Measurements from ENCODE around the gene APOBEC3G.
"Not testable (repeated sequence)": the region's sequence is repeated elsewhere in the genome, so short reads cannot be mapped to it uniquely, and the experiment has no call there.

APOBEC3G gene

GRCh38 chr22:39077026-39077840 lies at the start of gene APOBEC3G:
APOBEC3G (plus strand) TSS chr22:39077275; CDS start chr22:39077362, 87 bp downstream.
- H3K9ac ChIP-seq (ENCODE audit: low read depth in 1 of 2, low read length in 2 of 2) = peak within 1 kb of the TSS; percentile 43 to 47
- not testable (repeated sequence) for H3K9me3 ChIP-seq (ENCODE audit: control insufficient read depth in 1 of 2, low read length in 2 of 2); H3K27me3 ChIP-seq (ENCODE audit: control insufficient read depth in 1 of 2, insufficient read depth in 2 of 2, low read length in 2 of 2); H3K36me3 ChIP-seq (ENCODE audit: control insufficient read depth in 1 of 2, insufficient read depth in 2 of 2, low read length in 2 of 2); H3K4me1 ChIP-seq (ENCODE audit: control insufficient read depth in 1 of 2, insufficient read depth in 2 of 2, low read length in 2 of 2)
- peak within 1 kb of the TSS; percentile 65 to 68 for H3K4me3 ChIP-seq (ENCODE audit: low read depth in 1 of 2, low read length in 2 of 2)
- peak within 1 kb of the TSS; percentile 44 for H3K27ac ChIP-seq (ENCODE audit: low read depth, low read length)

- Histone ChIP-seq H3K27me3 (ENCODE audit: control insufficient read depth in 1 of 2, insufficient read depth in 2 of 2, low read length in 2 of 2) (no peaks in the 10 kb centered on the region), H3K27ac (ENCODE audit: low read depth, low read length) (no peak overlapping the region), H3K9ac (ENCODE audit: low read depth in 1 of 2, low read length in 2 of 2) (no peak overlapping the region), H3K4me1 (ENCODE audit: control insufficient read depth in 1 of 2, insufficient read depth in 2 of 2, low read length in 2 of 2) (peaks cover 0 to 11% of the 10 kb centered on the region in 2 donors), H3K9me3 (ENCODE audit: control insufficient read depth in 1 of 2, low read length in 2 of 2) (no peaks in the 10 kb centered on the region), H3K36me3 (ENCODE audit: control insufficient read depth in 1 of 2, insufficient read depth in 2 of 2, low read length in 2 of 2) (peaks cover 0 to 10% of the 10 kb centered on the region in 2 donors), H3K4me3 (ENCODE audit: low read depth in 1 of 2, low read length in 2 of 2) (no peak overlapping the region)
Measured at GRCh38 chr22:39027717-39028116, 49.4 kb upstream of the APOBEC3G start.

- Histone ChIP-seq H3K9ac (ENCODE audit: low read depth in 1 of 2, low read length in 2 of 2) (no peak overlapping the region), H3K36me3 (ENCODE audit: control insufficient read depth in 1 of 2, insufficient read depth in 2 of 2, low read length in 2 of 2) (peaks cover 0 to 10% of the 10 kb centered on the region in 2 donors), H3K27me3 (ENCODE audit: control insufficient read depth in 1 of 2, insufficient read depth in 2 of 2, low read length in 2 of 2) (no peaks in the 10 kb centered on the region), H3K9me3 (ENCODE audit: control insufficient read depth in 1 of 2, low read length in 2 of 2) (no peaks in the 10 kb centered on the region), H3K4me1 (ENCODE audit: control insufficient read depth in 1 of 2, insufficient read depth in 2 of 2, low read length in 2 of 2) (peaks cover 0 to 11% of the 10 kb centered on the region in 2 donors), H3K4me3 (ENCODE audit: low read depth in 1 of 2, low read length in 2 of 2) (no peak overlapping the region), H3K27ac (ENCODE audit: low read depth, low read length) (no peak overlapping the region)
Measured at GRCh38 chr22:39028281-39028680, 48.8 kb upstream of the APOBEC3G start.

- Histone ChIP-seq H3K36me3 (ENCODE audit: control insufficient read depth in 1 of 2, insufficient read depth in 2 of 2, low read length in 2 of 2) (peaks cover 0 to under 1% of the 10 kb centered on the region in 2 donors), H3K27me3 (ENCODE audit: control insufficient read depth in 1 of 2, insufficient read depth in 2 of 2, low read length in 2 of 2) (no peaks in the 10 kb centered on the region), H3K4me3 (ENCODE audit: low read depth in 1 of 2, low read length in 2 of 2) (no peak overlapping the region), H3K9ac (ENCODE audit: low read depth in 1 of 2, low read length in 2 of 2) (no peak overlapping the region), H3K27ac (ENCODE audit: low read depth, low read length) (no peak overlapping the region), H3K4me1 (ENCODE audit: control insufficient read depth in 1 of 2, insufficient read depth in 2 of 2, low read length in 2 of 2) (peaks cover 0 to 9% of the 10 kb centered on the region in 2 donors), H3K9me3 (ENCODE audit: control insufficient read depth in 1 of 2, low read length in 2 of 2) (no peaks in the 10 kb centered on the region)
Measured at GRCh38 chr22:39029227-39029626, 47.8 kb upstream of the APOBEC3G start.

DNA sequence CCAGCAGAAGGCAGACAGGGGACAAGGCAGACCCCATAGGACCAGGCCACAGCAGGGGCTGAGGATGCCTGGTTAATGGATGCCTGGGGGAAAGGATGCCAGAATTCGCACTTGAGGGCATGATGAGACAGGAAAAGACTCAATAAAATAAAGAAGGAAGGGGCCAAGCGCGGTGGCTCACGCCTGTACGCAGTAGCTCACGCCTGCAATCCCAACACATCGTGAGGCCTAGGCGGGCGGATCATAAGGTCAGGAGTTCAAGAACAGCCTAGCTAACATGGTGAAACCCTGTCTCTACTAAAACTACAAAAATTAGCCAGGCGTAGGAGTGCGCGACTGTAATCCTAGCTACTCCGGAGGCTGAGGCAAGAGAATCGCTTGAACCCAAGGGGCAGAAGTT lies 46.4 kb upstream of the APOBEC3G start:
- H3K4me1 ChIP-seq (ENCODE audit: control insufficient read depth in 1 of 2, insufficient read depth in 2 of 2, low read length in 2 of 2) = no peaks in the 10 kb centered on the region
- no peaks in the 10 kb centered on the region for H3K27me3 ChIP-seq (ENCODE audit: control insufficient read depth in 1 of 2, insufficient read depth in 2 of 2, low read length in 2 of 2)
- no peaks in the 10 kb centered on the region for H3K9me3 ChIP-seq (ENCODE audit: control insufficient read depth in 1 of 2, low read length in 2 of 2)
- H3K4me3 ChIP-seq (ENCODE audit: low read depth in 1 of 2, low read length in 2 of 2) = no peak overlapping the region
- no peaks in the 10 kb centered on the region for H3K36me3 ChIP-seq (ENCODE audit: control insufficient read depth in 1 of 2, insufficient read depth in 2 of 2, low read length in 2 of 2)
- H3K27ac ChIP-seq (ENCODE audit: low read depth, low read length) = no peak overlapping the region
- no peak overlapping the region for H3K9ac ChIP-seq (ENCODE audit: low read depth in 1 of 2, low read length in 2 of 2)

DNA sequence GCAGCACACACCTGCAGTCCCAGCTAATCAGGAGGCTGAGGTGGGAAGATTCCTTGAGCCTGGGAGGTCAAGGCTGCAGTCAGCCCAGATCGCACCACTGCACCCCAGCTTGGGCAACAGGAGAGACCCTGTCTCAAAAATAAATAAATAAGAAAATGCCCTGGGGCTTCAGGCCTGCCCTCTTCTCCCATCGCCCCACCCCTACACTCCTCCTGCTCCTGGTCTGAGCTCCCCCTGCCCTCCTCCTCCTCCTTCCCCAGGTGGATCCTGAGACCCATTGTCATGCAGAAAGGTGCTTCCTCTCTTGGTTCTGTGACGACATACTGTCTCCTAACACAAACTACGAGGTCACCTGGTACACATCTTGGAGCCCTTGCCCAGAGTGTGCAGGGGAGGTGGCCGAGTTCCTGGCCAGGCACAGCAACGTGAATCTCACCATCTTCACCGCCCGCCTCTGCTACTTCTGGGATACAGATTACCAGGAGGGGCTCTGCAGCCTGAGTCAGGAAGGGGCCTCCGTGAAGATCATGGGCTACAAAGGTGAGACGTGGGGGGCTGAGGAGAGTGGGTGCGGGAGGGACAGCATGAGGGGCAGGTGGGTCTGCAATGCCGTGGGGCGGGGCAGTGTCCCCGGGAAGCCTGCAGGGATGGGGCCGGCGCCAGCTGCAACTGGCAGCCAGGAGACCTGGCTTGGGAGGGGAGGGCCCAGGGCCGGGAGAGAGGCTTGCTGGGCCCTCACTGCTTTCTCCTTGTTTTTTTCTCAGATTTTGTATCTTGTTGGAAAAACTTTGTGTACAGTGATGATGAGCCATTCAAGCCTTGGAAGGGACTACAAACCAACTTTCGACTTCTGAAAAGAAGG lies 45.4 kb upstream of the APOBEC3G start:
- H3K27ac ChIP-seq (ENCODE audit: low read depth, low read length); H3K9ac ChIP-seq (ENCODE audit: low read depth in 1 of 2, low read length in 2 of 2); H3K27me3 ChIP-seq (ENCODE audit: control insufficient read depth in 1 of 2, insufficient read depth in 2 of 2, low read length in 2 of 2); H3K4me3 ChIP-seq (ENCODE audit: low read depth in 1 of 2, low read length in 2 of 2); H3K9me3 ChIP-seq (ENCODE audit: control insufficient read depth in 1 of 2, low read length in 2 of 2); H3K36me3 ChIP-seq (ENCODE audit: control insufficient read depth in 1 of 2, insufficient read depth in 2 of 2, low read length in 2 of 2); H3K4me1 ChIP-seq (ENCODE audit: control insufficient read depth in 1 of 2, insufficient read depth in 2 of 2, low read length in 2 of 2): not testable (repeated sequence)

GRCh38 chr22:39037071-39037470 lies 40.0 kb upstream of the APOBEC3G start:
- H3K4me3 ChIP-seq (ENCODE audit: low read depth in 1 of 2, low read length in 2 of 2); H3K9me3 ChIP-seq (ENCODE audit: control insufficient read depth in 1 of 2, low read length in 2 of 2); H3K27me3 ChIP-seq (ENCODE audit: control insufficient read depth in 1 of 2, insufficient read depth in 2 of 2, low read length in 2 of 2); H3K36me3 ChIP-seq (ENCODE audit: control insufficient read depth in 1 of 2, insufficient read depth in 2 of 2, low read length in 2 of 2); H3K4me1 ChIP-seq (ENCODE audit: control insufficient read depth in 1 of 2, insufficient read depth in 2 of 2, low read length in 2 of 2); H3K27ac ChIP-seq (ENCODE audit: low read depth, low read length); H3K9ac ChIP-seq (ENCODE audit: low read depth in 1 of 2, low read length in 2 of 2): not testable (repeated sequence)

GRCh38 chr22:39039306-39040126 lies 37.6 kb upstream of the APOBEC3G start:
- Histone ChIP-seq H3K4me3 (ENCODE audit: low read depth in 1 of 2, low read length in 2 of 2) (peak overlapping the region in 1 of 2 donors; percentile 76), H3K9me3 (ENCODE audit: control insufficient read depth in 1 of 2, low read length in 2 of 2) (no peaks in the 10 kb centered on the region), H3K27ac (ENCODE audit: low read depth, low read length) (no peak overlapping the region), H3K9ac (ENCODE audit: low read depth in 1 of 2, low read length in 2 of 2) (no peak overlapping the region), H3K36me3 (ENCODE audit: control insufficient read depth in 1 of 2, insufficient read depth in 2 of 2, low read length in 2 of 2) (no peaks in the 10 kb centered on the region), H3K27me3 (ENCODE audit: control insufficient read depth in 1 of 2, insufficient read depth in 2 of 2, low read length in 2 of 2) (no peaks in the 10 kb centered on the region), H3K4me1 (ENCODE audit: control insufficient read depth in 1 of 2, insufficient read depth in 2 of 2, low read length in 2 of 2) (peaks cover 5 to 10% of the 10 kb centered on the region in 2 donors)

DNA sequence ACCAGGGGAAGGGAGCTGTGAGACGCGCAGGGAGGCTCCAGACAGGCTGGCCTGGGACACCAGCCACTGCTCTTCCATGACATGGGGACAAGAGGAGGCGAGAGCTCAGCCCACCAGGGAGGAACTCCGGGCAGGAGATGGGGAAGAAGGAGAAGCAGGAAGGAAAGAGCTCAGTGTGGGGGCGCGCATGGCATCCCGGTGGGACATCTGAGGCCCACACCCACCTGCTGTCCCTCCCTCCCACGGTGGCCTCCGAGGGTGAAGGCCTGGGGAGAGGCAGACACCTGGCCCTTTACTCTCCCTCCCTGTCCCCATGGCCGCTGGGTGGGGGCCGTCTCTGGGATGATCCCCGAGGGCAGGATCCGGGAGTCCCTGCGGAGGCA lies 36.9 kb upstream of the APOBEC3G start:
- H3K4me1 ChIP-seq (ENCODE audit: control insufficient read depth in 1 of 2, insufficient read depth in 2 of 2, low read length in 2 of 2) = peaks cover 5 to 10% of the 10 kb centered on the region in 2 donors
- not testable (repeated sequence) for H3K9me3 ChIP-seq (ENCODE audit: control insufficient read depth in 1 of 2, low read length in 2 of 2); H3K9ac ChIP-seq (ENCODE audit: low read depth in 1 of 2, low read length in 2 of 2); H3K27ac ChIP-seq (ENCODE audit: low read depth, low read length); H3K36me3 ChIP-seq (ENCODE audit: control insufficient read depth in 1 of 2, insufficient read depth in 2 of 2, low read length in 2 of 2); H3K27me3 ChIP-seq (ENCODE audit: control insufficient read depth in 1 of 2, insufficient read depth in 2 of 2, low read length in 2 of 2)
- H3K4me3 ChIP-seq (ENCODE audit: low read depth in 1 of 2, low read length in 2 of 2) = peak overlapping the region; percentile 62 to 76

Measured in duodenal mucosa (tissue), 2 donors.